Endothelial cell of umbilical vein (primary cell): ENCODE data around the gene TREH. TPM values are rescaled to one million over a fixed set of nuclear protein-coding genes. Genes with fewer than 3 reads are reported as not detected.

Source experiments
- BruUV-seq: library from RNA; stranded (reverse); fragments of 400-500 nt; replicated peaks from 2 replicates; lab custom pipeline; 2021; lab: Mats Ljungman, UMichigan
- CTCF ChIA-PET: fragments of 300-600, 350-600 bp; sonication (Branson Sonifier 250); formaldehyde crosslinking; loops from one replicate; lab custom pipeline; 2021; ENCODE audit warnings: antibody characterized with exemption, inconsistent platforms; lab: Charles Lee
- POLR2A ChIA-PET: fragments of 300-600, 350-600 bp; sonication (Branson Sonifier 250); formaldehyde crosslinking; loops from one replicate; lab custom pipeline; 2021; ENCODE audit warnings: antibody characterized with exemption, inconsistent platforms; lab: Charles Lee
- DNase-seq: peaks from one replicate; pipeline ENCODE4 v3.0.0-alpha.2; 2011; ENCODE audit warnings: low read depth, low spot score
- FAIRE-seq: peaks from 2 replicates; lab custom pipeline; 2011; peaks lifted over from hg19 to GRCh38; lab: Jason Lieb, UNC
- H2AFZ ChIP-seq: 2 replicates; pipeline ENCODE4 v1.6.0; 2012; ENCODE audit warnings: low read depth, low read length, control low read depth, inconsistent platforms
- H3K27ac ChIP-seq: 2 replicates; pipeline ENCODE4 v1.5.1; 2011; ENCODE audit warnings: low read depth, mild to moderate bottlenecking, control low read depth, low read length, moderate library complexity; ENCODE audit not compliant: insufficient read depth
- H3K27me3 ChIP-seq, 2 experiments: 2 replicates each; pipeline versions ENCODE4 v1.6.0 to v1.6.1; 2011; ENCODE audit warnings: low read length in 2 of 2, mixed read lengths in 1 of 2; ENCODE audit not compliant: control insufficient read depth in 2 of 2, insufficient read depth in 2 of 2
- H3K36me3 ChIP-seq, 2 experiments: 2 replicates in 1 of 2; 3 replicates in 1 of 2; pipeline ENCODE4 v1.5.1; 2011; ENCODE audit warnings: low read length in 2 of 2, mild to moderate bottlenecking in 1 of 2, moderate library complexity in 1 of 2; ENCODE audit not compliant: control insufficient read depth in 2 of 2, insufficient read depth in 2 of 2; ENCODE audit errors: extremely low read depth in 1 of 2
- H3K4me1 ChIP-seq: 3 replicates; pipeline ENCODE4 v1.5.1; 2011; ENCODE audit warnings: mild to moderate bottlenecking, low read length; ENCODE audit not compliant: control insufficient read depth, insufficient read depth; ENCODE audit errors: extremely low read depth
- H3K4me2 ChIP-seq: 2 replicates; pipeline ENCODE4 v1.6.1; 2011; ENCODE audit warnings: low read length, control low read depth, mixed read lengths; ENCODE audit not compliant: insufficient read depth
- H3K4me3 ChIP-seq, 3 experiments: fragments of 200-600 bp in 1 of 3; sonication (generic), shearing (Covaris generic) in 1 of 3; replicated peaks in 1 of 3; 2 replicates each; pipeline ENCODE4 v1.5.1; 2011 to 2016; ENCODE audit warnings: control low read depth in 3 of 3, low read length in 3 of 3, mild to moderate bottlenecking in 2 of 3, inconsistent platforms in 1 of 3, low read depth in 1 of 3, moderate library complexity in 1 of 3; ENCODE audit not compliant: insufficient read depth in 1 of 3
- H3K79me2 ChIP-seq: 2 replicates; pipeline ENCODE4 v1.6.0; 2012; ENCODE audit warnings: low read length, inconsistent platforms; ENCODE audit not compliant: control insufficient read depth, insufficient read depth
- H3K9ac ChIP-seq: replicated peaks from 2 replicates; pipeline ENCODE3; 2011; ENCODE audit warnings: low read length, control low read depth; ENCODE audit not compliant: insufficient read depth; ENCODE audit errors: extremely low read depth
- H3K9me1 ChIP-seq: replicated peaks from 3 replicates; pipeline ENCODE4 v1.6.0; 2011; ENCODE audit warnings: mild to moderate bottlenecking, low read length; ENCODE audit not compliant: control insufficient read depth, insufficient read depth; ENCODE audit errors: extremely low read depth
- H3K9me3 ChIP-seq: replicated peaks from 2 replicates; pipeline ENCODE4 v1.5.1; 2012; ENCODE audit warnings: low read length, inconsistent platforms; ENCODE audit not compliant: control insufficient read depth, insufficient read depth
- H4K20me1 ChIP-seq: replicated peaks from 2 replicates; pipeline ENCODE3; 2011; ENCODE audit warnings: mild to moderate bottlenecking, low read length; ENCODE audit not compliant: control insufficient read depth, insufficient read depth; ENCODE audit errors: extremely low read depth
- CTCF ChIP-seq, 2 donors: IDR thresholded peaks; 1 replicate in 1 of 2; 2 replicates in 1 of 2; pipeline ENCODE4 v1.5.1; 2011; ENCODE audit warnings: low read length in 2 of 2, mild to moderate bottlenecking in 2 of 2, moderate library complexity in 2 of 2, control low read depth in 1 of 2, inconsistent platforms in 1 of 2, low read depth in 1 of 2; ENCODE audit not compliant: insufficient read depth in 1 of 2; ENCODE audit errors: extremely low read depth in 1 of 2
- EZH2 ChIP-seq: IDR thresholded peaks from 2 replicates; pipeline ENCODE4 v1.6.1; 2012; ENCODE audit warnings: borderline replicate concordance, low read depth, mild to moderate bottlenecking, moderate library complexity, low read length, inconsistent platforms; ENCODE audit not compliant: severe bottlenecking
- FOS ChIP-seq: IDR thresholded peaks from 2 replicates; pipeline ENCODE4 v1.6.1; 2011; ENCODE audit warnings: mild to moderate bottlenecking, low read length, moderate library complexity, borderline replicate concordance; ENCODE audit not compliant: insufficient read depth
- GATA2 ChIP-seq: IDR thresholded peaks from 2 replicates; pipeline ENCODE4 v1.7.0; 2011; ENCODE audit warnings: low read depth, mild to moderate bottlenecking, moderate library complexity, mixed read lengths, low read length; ENCODE audit not compliant: insufficient read length, insufficient read depth
- JUN ChIP-seq: IDR thresholded peaks from 2 replicates; pipeline ENCODE4 v1.6.1; 2011; ENCODE audit warnings: borderline replicate concordance, low read depth; ENCODE audit not compliant: insufficient read length, insufficient read depth
- MAX ChIP-seq: IDR thresholded peaks from 2 replicates; pipeline ENCODE4 v1.6.1; 2011; ENCODE audit not compliant: insufficient read depth, insufficient read length
- MYC ChIP-seq: IDR thresholded peaks from one replicate; pipeline ENCODE4 v1.6.1; 2011; ENCODE audit warnings: mild to moderate bottlenecking, low read depth, low read length
- POLR2A ChIP-seq: IDR thresholded peaks from 2 replicates; pipeline ENCODE4 v1.6.1; 2012; ENCODE audit warnings: low read depth, mild to moderate bottlenecking, control low read depth, low read length
- POLR2AphosphoS5 ChIP-seq: IDR thresholded peaks from 2 replicates; pipeline ENCODE4 v1.6.1; 2012; ENCODE audit warnings: low read depth, mild to moderate bottlenecking, control low read depth, low read length, moderate library complexity; ENCODE audit not compliant: insufficient read depth
- dilution Hi-C: fragments of 300-500 bp; cut with MboI; formaldehyde crosslinking; loops from one replicate; pipeline ENCODE4 v1.15.0; 2019; ENCODE audit warnings: low sequenced_read_pairs; ENCODE audit not compliant: extremely low pct_ligation_motif_present
- intact Hi-C: fragments of 100-400 bp; cut with micrococcal nuclease; formaldehyde crosslinking; loops from one replicate; pipeline ENCODE4 v1.10.0; 2022
- polyA plus RNA-seq, 4 experiments: library from polyadenylated mRNA; depleted of rRNA in 3 of 4; stranded (reverse) in 3 of 4; unstranded in 1 of 4; fragments of >200 nt; gene quantifications; 2 replicates each; pipeline versions ENCODE4 v1.2.1 to v1.2.3, GENCODE V29; 2011 to 2012; ENCODE audit warnings: missing spikeins in 1 of 4
- total RNA-seq: library from RNA; stranded (reverse); gene quantifications from 2 replicates; pipeline ENCODE4 v1.2.3, GENCODE V29; 2021

The TREH gene
- total and polyA plus RNA-seq, 2 donors (not counting 3 experiments of a cell fraction or from before 2014, with no cell fraction given), result not detected

- H3K4me1 ChIP-seq, result no peaks in the 10 kb centered on the region
- TF ChIP-seq CTCF (IDR thresholded peaks at IDR 0.05; ENCODE audit: extremely low read depth in 1 of 2, insufficient read depth in 1 of 2, low read depth in 1 of 2, low read length in 2 of 2) (no peak), MYC (no peak), EZH2 (no peak), JUN (no peak), POLR2AphosphoS5 (no peak), MAX (no peak), POLR2A (no peak), GATA2 (no peak), FOS (no peak)
- peak overlapping the region; percentile 64 for H3K4me2 ChIP-seq
- peak overlapping the region; percentile 98 for H2AFZ ChIP-seq
- dilution Hi-C loops, result no loop called here
- BruUV-seq, result no TSS peak
- no peak for FAIRE-seq
- POLR2A ChIA-PET, result interaction anchor here (0.6 kb wide), 2 partner anchors 68 to 100 kb away, joined by 3 read pairs; no protein-coding TSS in a partner anchor
- peak; percentile 10 for DNase-seq
- intact Hi-C loops, result no loop called here
- CTCF ChIA-PET, result interaction anchor here (0.6 to 3.8 kb wide), 43 partner anchors 9 to 882 kb away, joined by 3 to 45 read pairs (median 4); partner anchors contain the start of genes BCL9L, DDX6, TREH and UPK2
- no peak overlapping the region for H3K27ac ChIP-seq
- H3K9ac ChIP-seq, result no peak overlapping the region
- H3K27me3 ChIP-seq, result peaks cover 2 to 3% of the 10 kb centered on the region in 2 experiments
- no peaks in the 10 kb centered on the region for H3K9me3 ChIP-seq
- no peaks in the 10 kb centered on the region for H3K9me1 ChIP-seq
- H4K20me1 ChIP-seq, result no peaks in the 10 kb centered on the region
- H3K36me3 ChIP-seq, result no peaks in the 10 kb centered on the region
- no peaks in the 10 kb centered on the region for H3K79me2 ChIP-seq
- H3K4me3 ChIP-seq, result peak overlapping the region in 2 of 3 experiments; percentile 5 to 6
These were observed 10.0 kb upstream of the TREH start for GRCh38 chr11:118689503-118689851.
